ENCODE data around the gene TRPV2. TPM values are rescaled to one million over a fixed set of nuclear protein-coding genes. Genes with fewer than 3 reads are reported as not detected.
A peak's percentile ranks its signal among the peaks of the same experiment; 100 is the strongest.

The TRPV2 gene
- total RNA-seq, 1 donor from 2014 or later = 0.98 TPM

DNA sequence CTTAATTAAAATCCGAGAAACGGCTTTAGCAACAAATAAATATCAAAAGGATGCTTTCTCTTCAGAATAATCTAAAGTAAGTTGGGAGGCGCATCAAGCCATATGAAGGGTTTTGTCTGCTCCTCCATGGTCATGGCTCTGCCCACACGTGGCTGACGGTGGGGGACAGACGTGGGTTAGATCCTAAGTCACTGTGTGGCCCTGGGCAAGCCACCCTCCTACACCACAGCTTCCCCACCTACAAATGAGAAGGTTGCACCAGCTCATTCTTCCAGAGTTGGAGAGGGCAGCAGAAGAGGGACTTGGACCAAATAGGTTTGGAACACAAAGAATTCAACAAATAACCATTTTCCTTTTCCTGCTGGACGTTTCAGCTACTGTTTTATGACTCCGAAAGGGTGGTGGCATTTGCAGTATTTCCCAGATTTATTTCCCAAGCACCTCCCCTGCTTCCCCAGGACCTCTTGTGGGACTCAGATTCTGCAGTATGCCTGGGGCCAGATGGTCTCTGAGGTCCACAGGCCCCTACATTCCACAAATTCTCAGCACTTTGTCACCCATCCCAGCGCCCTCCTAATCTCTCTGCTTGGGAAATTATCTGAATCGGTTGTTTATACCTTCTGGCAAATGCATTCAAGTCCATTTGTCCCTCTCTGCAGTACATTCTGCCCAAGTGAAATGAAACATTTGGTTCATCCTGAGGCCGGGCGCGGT, 58.8 kb downstream of the TRPV2 start:
- H3K27ac Mint-ChIP-seq (ENCODE audit: unreplicated experiment) = peak overlapping the region; percentile 19

DNA sequence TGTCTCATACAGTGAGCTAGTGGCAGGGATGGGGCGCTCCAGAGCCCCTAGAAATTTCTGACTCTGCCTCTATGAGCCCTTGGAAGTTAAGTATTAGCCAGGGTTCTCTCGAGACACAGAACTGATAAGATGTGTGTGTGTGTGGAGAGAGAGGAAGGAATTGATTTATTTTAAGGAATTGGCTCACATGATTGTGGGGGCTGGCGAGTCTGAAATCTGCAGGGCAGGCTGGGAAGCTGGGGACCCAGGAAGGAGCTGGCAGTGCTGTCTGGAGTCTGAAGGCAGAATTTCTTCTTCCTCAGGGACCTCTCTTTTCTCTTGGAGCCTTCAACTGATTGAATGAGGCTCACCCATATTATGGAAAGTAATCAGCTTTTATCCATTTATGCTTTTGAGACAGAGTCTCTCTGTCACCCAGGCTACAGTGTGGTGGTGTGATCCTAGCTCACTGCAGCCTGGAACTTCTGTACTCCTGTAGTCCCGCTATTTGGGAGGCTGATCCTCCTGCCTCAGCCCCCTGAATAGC, 59.9 kb downstream of the TRPV2 start:
- Mint-ChIP-seq H3K4me1 (peaks cover 17% of the 10 kb centered on the region), H3K27me3 (ENCODE audit: low read depth) (no peaks in the 10 kb centered on the region), H3K9me3 (no peaks in the 10 kb centered on the region), H3K4me3 (no peak overlapping the region), H3K36me3 (ENCODE audit: low read depth) (no peaks in the 10 kb centered on the region), H3K27ac (ENCODE audit: unreplicated experiment) (no peak overlapping the region)
- TF ChIP-seq, protein P1, sequence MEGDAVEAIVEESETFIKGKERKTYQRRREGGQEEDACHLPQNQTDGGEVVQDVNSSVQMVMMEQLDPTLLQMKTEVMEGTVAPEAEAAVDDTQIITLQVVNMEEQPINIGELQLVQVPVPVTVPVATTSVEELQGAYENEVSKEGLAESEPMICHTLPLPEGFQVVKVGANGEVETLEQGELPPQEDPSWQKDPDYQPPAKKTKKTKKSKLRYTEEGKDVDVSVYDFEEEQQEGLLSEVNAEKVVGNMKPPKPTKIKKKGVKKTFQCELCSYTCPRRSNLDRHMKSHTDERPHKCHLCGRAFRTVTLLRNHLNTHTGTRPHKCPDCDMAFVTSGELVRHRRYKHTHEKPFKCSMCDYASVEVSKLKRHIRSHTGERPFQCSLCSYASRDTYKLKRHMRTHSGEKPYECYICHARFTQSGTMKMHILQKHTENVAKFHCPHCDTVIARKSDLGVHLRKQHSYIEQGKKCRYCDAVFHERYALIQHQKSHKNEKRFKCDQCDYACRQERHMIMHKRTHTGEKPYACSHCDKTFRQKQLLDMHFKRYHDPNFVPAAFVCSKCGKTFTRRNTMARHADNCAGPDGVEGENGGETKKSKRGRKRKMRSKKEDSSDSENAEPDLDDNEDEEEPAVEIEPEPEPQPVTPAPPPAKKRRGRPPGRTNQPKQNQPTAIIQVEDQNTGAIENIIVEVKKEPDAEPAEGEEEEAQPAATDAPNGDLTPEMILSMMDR (conservative IDR thresholded peaks at IDR 0.05) = no peak
- no peak for DNase-seq (ENCODE audit: low read depth, low spot score)

More for the DNA sequence above, 58.8 kb downstream of the TRPV2 start:
- H3K4me1 Mint-ChIP-seq = peaks cover 17% of the 10 kb centered on the region
- no peaks in the 10 kb centered on the region for H3K36me3 Mint-ChIP-seq (ENCODE audit: low read depth)
- no peaks in the 10 kb centered on the region for H3K27me3 Mint-ChIP-seq (ENCODE audit: low read depth)
- H3K4me3 Mint-ChIP-seq = no peak overlapping the region
- no peak for DNase-seq (ENCODE audit: low read depth, low spot score)
- H3K9me3 Mint-ChIP-seq = no peaks in the 10 kb centered on the region
- TF ChIP-seq, protein P1 (conservative IDR thresholded peaks at IDR 0.05) = no peak

DNA sequence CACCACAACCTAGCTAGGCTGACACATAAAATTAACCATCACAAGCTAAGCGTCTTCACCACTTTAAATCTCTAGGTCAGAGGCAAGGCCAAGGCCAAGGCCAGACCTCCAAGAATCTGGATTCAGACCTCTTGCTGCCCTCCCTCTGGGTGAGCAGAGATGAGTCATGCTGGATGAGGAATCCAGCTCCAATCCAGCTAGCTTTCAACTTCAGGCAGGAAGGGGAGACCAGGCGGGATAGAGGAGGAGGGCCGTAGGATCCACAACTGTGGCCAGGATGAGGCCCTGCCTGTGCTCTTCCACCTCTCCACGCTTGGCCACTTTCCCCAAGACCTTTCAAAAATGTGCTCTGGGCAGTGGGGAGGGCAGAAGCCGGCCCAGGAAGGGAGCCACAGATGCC, 61.9 kb downstream of the TRPV2 start:
- Mint-ChIP-seq H3K4me1 (peaks cover 11% of the 10 kb centered on the region), H3K27ac (ENCODE audit: unreplicated experiment) (no peak overlapping the region), H3K9me3 (no peaks in the 10 kb centered on the region), H3K27me3 (ENCODE audit: low read depth) (no peaks in the 10 kb centered on the region), H3K36me3 (ENCODE audit: low read depth) (no peaks in the 10 kb centered on the region), H3K4me3 (no peak overlapping the region)
- TF ChIP-seq, protein P1 (conservative IDR thresholded peaks at IDR 0.05) = no peak
- no peak for DNase-seq (ENCODE audit: low read depth, low spot score)

DNA sequence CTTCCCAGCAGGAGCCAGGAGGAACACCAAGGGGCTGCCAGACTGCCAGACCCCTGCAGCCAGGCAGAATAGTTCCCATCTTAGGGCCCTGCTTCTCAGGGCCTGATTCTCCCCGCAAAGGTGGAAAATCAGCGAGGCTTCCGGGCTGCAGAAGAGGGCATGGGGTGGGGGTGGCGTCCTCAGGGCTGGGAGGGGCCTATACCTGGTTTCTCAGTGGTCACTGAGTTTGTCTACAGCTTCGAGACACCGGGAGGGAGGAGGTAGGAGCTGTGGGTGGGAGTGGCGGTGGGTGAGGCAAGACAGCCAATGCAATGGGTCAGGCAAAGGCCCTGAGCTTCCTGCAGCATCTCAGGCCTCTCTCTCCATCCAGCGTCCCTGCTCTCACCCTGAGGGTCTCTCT, 62.3 kb downstream of the TRPV2 start:
- Mint-ChIP-seq H3K4me1 (peaks cover 7% of the 10 kb centered on the region), H3K9me3 (no peaks in the 10 kb centered on the region), H3K27me3 (ENCODE audit: low read depth) (no peaks in the 10 kb centered on the region), H3K27ac (ENCODE audit: unreplicated experiment) (no peak overlapping the region), H3K36me3 (ENCODE audit: low read depth) (no peaks in the 10 kb centered on the region), H3K4me3 (no peak overlapping the region)
- TF ChIP-seq, protein P1 (conservative IDR thresholded peaks at IDR 0.05) = no peak
- DNase-seq (ENCODE audit: low read depth, low spot score) = no peak

DNA sequence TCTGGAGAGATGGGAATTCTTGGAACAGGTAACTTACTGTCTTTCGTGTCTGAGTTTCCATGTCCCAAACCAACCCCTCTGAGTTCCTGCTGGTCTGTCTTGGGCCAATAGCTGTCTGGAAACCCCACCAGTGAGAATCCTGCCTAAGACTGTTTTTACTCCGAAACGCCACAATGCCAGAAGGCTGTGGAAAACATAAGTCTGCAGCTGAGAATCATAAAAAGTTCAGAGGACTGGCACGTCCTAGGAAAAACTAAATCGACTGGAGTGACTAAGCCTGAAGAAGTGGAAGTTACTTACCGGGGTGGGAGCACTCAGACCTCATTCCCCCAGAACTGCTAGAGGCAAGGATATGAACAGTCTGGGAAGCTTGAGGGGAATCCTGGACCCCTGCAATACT, 63.3 kb downstream of the TRPV2 start:
- no peak for DNase-seq (ENCODE audit: low read depth, low spot score)
- peaks cover 4% of the 10 kb centered on the region for H3K4me1 Mint-ChIP-seq
- TF ChIP-seq, protein P1 (conservative IDR thresholded peaks at IDR 0.05) = no peak
- no peaks in the 10 kb centered on the region for H3K9me3 Mint-ChIP-seq
- H3K27me3 Mint-ChIP-seq (ENCODE audit: low read depth) = no peaks in the 10 kb centered on the region
- no peak overlapping the region for H3K27ac Mint-ChIP-seq (ENCODE audit: unreplicated experiment)
- H3K36me3 Mint-ChIP-seq (ENCODE audit: low read depth) = no peaks in the 10 kb centered on the region
- no peak overlapping the region for H3K4me3 Mint-ChIP-seq

All from neural crest cell (in vitro differentiated cells).